Skeletal muscle satellite cell (primary cell): Measurements from ENCODE around the gene ODF2. TPM values are rescaled to one million over a fixed set of nuclear protein-coding genes. Genes with fewer than 3 reads are reported as not detected.
A peak's percentile ranks its signal among the peaks of the same experiment; 100 is the strongest.
"Not testable (repeated sequence)": the region's sequence is repeated elsewhere in the genome, so short reads cannot be mapped to it uniquely, and the experiment has no call there.

Source experiments
- H3K27me3 ChIP-seq: 2 replicates; pipeline ENCODE4 v1.7.0; 2013; ENCODE audit warnings: low read length; ENCODE audit not compliant: control insufficient read depth, insufficient read depth
- H3K36me3 ChIP-seq: 2 replicates; pipeline ENCODE4 v1.7.0; 2013; ENCODE audit warnings: mild to moderate bottlenecking, control low read depth, low read length; ENCODE audit not compliant: insufficient read depth
- H3K4me1 ChIP-seq: 2 replicates; pipeline ENCODE4 v1.7.0; 2013; ENCODE audit warnings: low read length; ENCODE audit not compliant: control insufficient read depth, insufficient read depth
- H3K4me2 ChIP-seq: 2 replicates; pipeline ENCODE4 v1.7.0; 2013; ENCODE audit warnings: mild to moderate bottlenecking, low read length
- H3K4me3 ChIP-seq: 2 replicates; pipeline ENCODE4 v1.7.0; 2013; ENCODE audit warnings: low read length
- H3K9ac ChIP-seq: 2 replicates; pipeline ENCODE4 v1.7.0; 2013; ENCODE audit warnings: mild to moderate bottlenecking, low read depth, low read length, moderate library complexity
- H3K9me3 ChIP-seq: replicated peaks from 2 replicates; pipeline ENCODE4 v1.7.0; 2013; ENCODE audit warnings: mild to moderate bottlenecking, control low read depth, low read length
- total RNA-seq: library from RNA; depleted of rRNA; stranded (reverse); fragments of >200 nt; gene quantifications from 2 replicates; pipeline ENCODE4 v1.2.3, GENCODE V29; 2012; rRNA removed

The ODF2 gene
- 41.5 and 41.6 TPM in 2 replicates for total RNA-seq

GRCh38 chr9:128455849-128456612, at the start of gene ODF2:
Gene ODF2, plus strand, starts transcription at chr9:128456006. Its CDS starts 86 bp downstream, at chr9:128456092.
- Histone ChIP-seq H3K4me3 (peak within 1 kb of the TSS; percentile 89), H3K9ac (peak within 1 kb of the TSS; percentile 89), H3K36me3 (peaks cover 10% of the 10 kb centered on the region), H3K27me3 (no peaks in the 10 kb centered on the region), H3K4me1 (peaks cover 9% of the 10 kb centered on the region), H3K9me3 (no peaks in the 10 kb centered on the region), H3K4me2 (peak within 1 kb of the TSS; percentile 100)

DNA sequence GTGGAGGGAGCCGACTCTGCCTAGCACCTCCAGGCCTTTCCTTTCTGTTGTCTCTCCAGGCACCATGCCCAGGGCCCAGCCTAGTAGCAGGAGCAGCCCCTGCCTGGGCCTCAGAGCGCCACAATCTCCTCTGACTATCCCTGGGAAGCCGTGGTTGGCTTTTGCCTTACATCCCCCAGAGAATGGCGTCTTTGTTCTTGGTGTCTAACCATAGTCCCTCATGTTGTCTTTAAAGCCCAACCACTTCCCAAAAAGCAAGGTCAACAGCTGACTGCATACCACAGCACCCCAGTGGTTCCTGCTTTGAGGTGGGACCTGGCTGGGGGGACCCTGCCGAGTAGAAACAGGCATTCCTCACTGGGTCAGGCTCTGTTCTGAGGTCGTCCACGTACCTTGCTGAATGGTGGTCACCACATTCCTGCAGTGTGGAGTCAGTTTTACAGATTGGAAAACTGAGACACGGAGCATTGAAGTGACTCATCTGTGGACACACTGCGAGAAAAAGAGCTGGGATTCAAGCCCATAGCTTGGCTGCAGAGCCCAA, 48.9 kb upstream of the ODF2 start:
- H3K27me3 ChIP-seq, result peaks cover 19% of the 10 kb centered on the region
- H3K4me2 ChIP-seq, result no peak overlapping the region
- no peaks in the 10 kb centered on the region for H3K9me3 ChIP-seq
- peaks cover 7% of the 10 kb centered on the region for H3K4me1 ChIP-seq
- no peaks in the 10 kb centered on the region for H3K36me3 ChIP-seq
- no peak overlapping the region for H3K9ac ChIP-seq
- no peak overlapping the region for H3K4me3 ChIP-seq

DNA sequence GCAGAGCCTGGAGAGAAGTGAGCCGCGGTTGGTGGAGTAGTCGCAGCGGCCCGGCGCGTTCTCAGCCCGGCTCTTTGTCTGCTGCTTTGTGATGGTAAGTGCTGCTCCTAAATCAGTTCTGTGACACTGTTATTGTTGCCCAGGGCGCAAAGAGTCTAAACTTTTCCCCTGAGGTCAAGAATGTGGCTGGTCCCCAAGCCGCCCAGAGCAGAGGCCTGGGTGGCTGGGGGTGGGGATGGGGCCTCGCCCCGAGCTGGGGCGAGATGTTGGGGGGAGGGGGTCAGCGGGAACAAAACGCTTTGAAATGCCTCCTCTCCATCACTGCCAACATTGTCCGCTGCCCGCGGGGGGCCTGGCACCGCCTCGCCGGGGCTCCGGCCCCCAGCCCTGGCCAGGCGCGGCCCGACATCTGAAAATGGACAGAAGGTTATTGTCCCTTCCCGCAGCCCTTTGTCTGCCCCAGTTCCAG, 46.8 kb upstream of the ODF2 start:
- H3K9me3 ChIP-seq, result no peaks in the 10 kb centered on the region
- H3K4me3 ChIP-seq, result no peak overlapping the region
- H3K36me3 ChIP-seq, result no peaks in the 10 kb centered on the region
- H3K4me2 ChIP-seq, result no peak overlapping the region
- peaks cover 7% of the 10 kb centered on the region for H3K4me1 ChIP-seq
- no peak overlapping the region for H3K9ac ChIP-seq
- peaks cover 30% of the 10 kb centered on the region for H3K27me3 ChIP-seq

DNA sequence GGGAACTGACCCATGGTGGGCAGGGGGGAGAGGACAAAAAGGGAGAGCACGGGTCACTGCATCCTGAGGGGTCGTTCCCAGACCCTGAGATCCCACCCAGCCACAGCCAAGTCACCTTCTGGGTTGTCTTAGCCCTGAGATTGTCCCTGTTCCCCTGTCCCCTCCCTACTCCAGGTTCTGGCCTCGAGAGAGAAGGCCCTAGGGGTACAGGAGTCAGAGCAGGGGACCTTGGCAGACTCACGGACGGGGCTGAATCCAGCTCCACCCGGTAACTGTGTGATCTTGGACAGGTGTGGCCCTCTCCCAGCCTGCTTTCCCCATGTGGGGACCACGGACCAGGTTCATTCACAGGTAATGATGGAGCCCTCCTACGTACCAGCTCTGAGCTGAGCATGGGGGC, 46.4 kb upstream of the ODF2 start:
- peaks cover 34% of the 10 kb centered on the region for H3K27me3 ChIP-seq
- H3K4me1 ChIP-seq, result peaks cover 7% of the 10 kb centered on the region
- no peak overlapping the region for H3K9ac ChIP-seq
- H3K4me2 ChIP-seq, result no peak overlapping the region
- H3K4me3 ChIP-seq, result no peak overlapping the region
- no peaks in the 10 kb centered on the region for H3K9me3 ChIP-seq
- no peaks in the 10 kb centered on the region for H3K36me3 ChIP-seq

DNA sequence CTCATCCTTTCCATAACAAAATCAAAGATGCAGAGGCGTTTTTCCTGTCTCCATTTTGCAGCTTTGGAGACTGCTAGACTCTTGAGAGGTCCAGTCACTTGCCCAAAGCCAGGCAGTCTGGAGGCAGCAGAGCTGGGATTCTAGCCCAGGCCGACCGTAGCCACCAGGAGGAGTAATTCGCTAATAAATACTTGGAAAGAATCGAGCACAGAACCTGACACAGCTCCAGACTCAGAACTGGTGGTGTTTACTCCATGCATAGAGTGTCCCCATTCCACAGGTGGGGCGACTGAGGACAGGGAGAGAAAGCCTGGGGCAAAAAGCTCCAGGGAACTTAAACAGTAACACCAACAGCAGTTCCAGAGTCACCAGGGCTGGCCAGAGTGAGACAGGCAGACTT, 45.8 kb upstream of the ODF2 start:
- Histone ChIP-seq H3K4me1 (peaks cover 7% of the 10 kb centered on the region), H3K4me3 (no peak overlapping the region), H3K36me3 (no peaks in the 10 kb centered on the region), H3K27me3 (peaks cover 39% of the 10 kb centered on the region), H3K4me2 (no peak overlapping the region), H3K9ac (no peak overlapping the region), H3K9me3 (no peaks in the 10 kb centered on the region)

DNA sequence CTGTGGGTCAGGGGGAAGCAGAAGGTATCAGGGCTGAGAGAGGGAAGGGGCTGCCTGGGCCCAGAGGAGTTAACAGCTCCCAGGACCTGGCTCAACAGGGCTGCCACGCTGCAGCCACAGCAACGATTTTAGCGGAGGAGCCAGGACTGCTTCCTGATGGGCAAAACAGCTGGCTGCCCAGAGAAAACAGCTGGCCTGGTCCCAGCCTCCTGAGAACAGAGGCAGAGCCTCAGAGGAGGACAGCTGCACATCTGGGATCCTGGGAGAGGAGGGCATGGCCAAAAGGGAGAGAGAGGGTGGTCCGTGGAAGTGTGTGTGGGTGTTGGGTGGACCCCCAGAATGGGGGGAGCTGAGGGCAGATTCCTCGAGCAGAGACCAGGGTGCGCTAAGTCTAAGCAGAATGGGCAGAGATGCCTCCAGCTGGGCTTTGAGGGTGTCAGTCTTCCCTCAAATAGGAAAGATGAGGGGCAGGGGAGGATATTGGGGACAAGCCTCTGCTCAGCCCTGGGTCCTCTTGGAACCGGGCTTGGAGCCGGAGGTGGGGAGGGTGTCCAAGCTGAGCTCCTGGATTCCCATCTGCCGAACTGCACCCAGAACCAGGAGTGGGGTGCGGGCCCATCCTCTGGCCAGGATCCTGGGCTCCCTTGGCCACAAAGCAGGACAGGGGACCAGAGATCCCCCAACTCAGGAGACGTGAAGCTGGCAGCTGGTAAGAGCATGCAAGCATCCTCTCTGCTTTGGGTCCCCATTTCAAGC, 44.3 kb upstream of the ODF2 start:
- no peak overlapping the region for H3K4me3 ChIP-seq
- peaks cover 50% of the 10 kb centered on the region for H3K27me3 ChIP-seq
- H3K4me2 ChIP-seq, result no peak overlapping the region
- peaks cover 7% of the 10 kb centered on the region for H3K4me1 ChIP-seq
- no peaks in the 10 kb centered on the region for H3K9me3 ChIP-seq
- H3K9ac ChIP-seq, result no peak overlapping the region
- H3K36me3 ChIP-seq, result no peaks in the 10 kb centered on the region

DNA sequence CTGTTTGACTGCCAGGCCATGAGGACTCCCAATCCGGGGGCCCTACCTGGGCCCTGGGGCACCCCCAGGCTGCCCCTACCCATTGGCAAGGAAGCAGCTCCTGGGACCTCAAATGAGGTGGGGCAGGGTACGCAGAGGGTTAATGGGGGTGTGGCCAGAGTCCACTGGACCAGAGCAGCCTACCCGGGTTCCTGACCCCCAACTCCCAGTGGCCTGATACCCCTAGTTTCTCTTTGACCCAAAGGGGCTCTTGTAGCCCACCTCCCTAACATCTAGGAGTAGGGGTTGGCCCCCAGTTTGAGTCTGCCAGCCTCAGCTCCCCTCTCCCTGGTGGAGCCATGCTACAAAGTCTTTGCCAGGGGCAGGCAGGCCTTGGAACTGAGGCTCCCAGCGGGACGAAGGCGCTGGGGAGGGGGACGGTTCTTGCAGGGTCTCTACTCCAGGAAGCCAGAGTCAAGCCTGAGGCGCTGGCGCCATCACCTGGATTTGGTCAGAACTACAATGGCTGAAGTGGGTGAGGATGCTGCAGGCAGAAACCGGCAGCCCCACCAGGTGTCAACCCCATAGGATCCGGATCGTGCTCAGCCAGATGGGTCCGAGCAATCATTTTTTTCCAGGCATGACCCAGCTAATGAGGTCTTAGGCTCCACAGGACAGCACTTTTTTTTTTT, 43.6 kb upstream of the ODF2 start:
- Histone ChIP-seq H3K27me3 (peaks cover 52% of the 10 kb centered on the region), H3K4me1 (peaks cover under 1% of the 10 kb centered on the region), H3K4me2 (no peak overlapping the region), H3K9ac (no peak overlapping the region), H3K4me3 (no peak overlapping the region), H3K36me3 (no peaks in the 10 kb centered on the region), H3K9me3 (no peaks in the 10 kb centered on the region)

GRCh38 chr9:128413728-128414127, 42.1 kb upstream of the ODF2 start:
- not testable (repeated sequence) for H3K4me2 ChIP-seq, H3K4me3 ChIP-seq, H3K9me3 ChIP-seq, H3K4me1 ChIP-seq, H3K9ac ChIP-seq, H3K36me3 ChIP-seq
- H3K27me3 ChIP-seq, result peaks cover 45% of the 10 kb centered on the region

DNA sequence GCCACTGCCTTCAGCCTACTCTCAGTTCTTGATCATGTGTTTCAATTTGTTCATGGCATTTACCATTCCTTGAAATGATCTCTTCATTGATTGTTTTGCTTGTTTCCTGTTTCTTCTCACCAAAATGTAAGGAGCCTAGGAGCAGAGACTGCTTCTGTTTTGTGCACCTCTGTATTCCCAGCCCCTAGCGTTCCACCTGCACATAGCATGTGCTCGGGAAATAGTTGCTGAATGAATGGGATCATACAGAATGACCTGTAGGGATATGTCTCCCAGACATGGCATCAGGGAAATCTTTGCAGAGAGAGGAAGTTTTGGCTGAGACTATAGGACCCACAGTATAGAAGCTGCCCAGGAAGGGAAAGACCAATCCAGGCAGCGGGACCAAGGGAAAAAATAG, 41.3 kb upstream of the ODF2 start:
- Histone ChIP-seq H3K27me3 (peaks cover 48% of the 10 kb centered on the region), H3K4me3 (no peak overlapping the region), H3K9me3 (no peaks in the 10 kb centered on the region), H3K9ac (no peak overlapping the region), H3K4me1 (peaks cover 5% of the 10 kb centered on the region), H3K36me3 (no peaks in the 10 kb centered on the region), H3K4me2 (no peak overlapping the region)

GRCh38 chr9:128415281-128415680, 40.5 kb upstream of the ODF2 start:
- Histone ChIP-seq H3K4me2 (no peak overlapping the region), H3K27me3 (peaks cover 45% of the 10 kb centered on the region), H3K9me3 (no peaks in the 10 kb centered on the region), H3K4me3 (no peak overlapping the region), H3K9ac (no peak overlapping the region), H3K36me3 (no peaks in the 10 kb centered on the region), H3K4me1 (peaks cover 7% of the 10 kb centered on the region)

DNA sequence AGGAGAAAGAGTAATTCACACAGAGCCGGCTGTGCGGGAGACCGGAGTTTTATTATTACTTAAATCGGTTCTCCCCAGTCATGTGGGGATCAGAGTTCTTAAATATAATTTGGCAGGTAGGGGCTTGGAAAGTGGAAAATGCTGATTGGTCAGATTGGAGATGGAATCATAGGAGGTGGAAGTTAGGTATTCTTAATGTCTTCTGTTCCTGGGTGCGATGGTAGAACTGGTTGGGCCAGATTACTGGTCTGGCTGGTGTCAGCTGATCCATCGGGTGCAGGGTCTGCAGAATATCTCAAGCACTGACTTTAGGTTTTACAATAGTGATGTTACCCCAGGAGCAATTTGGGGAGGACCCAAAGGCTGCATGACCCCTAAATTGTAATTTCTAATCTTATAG, 39.8 kb upstream of the ODF2 start:
- Histone ChIP-seq H3K9me3 (no peaks in the 10 kb centered on the region), H3K4me2 (no peak overlapping the region), H3K9ac (no peak overlapping the region), H3K27me3 (peaks cover 45% of the 10 kb centered on the region), H3K4me1 (peaks cover 7% of the 10 kb centered on the region), H3K4me3 (no peak overlapping the region), H3K36me3 (no peaks in the 10 kb centered on the region)
